OCI-LY7 (cell line): ENCODE results near the gene SNX20.

Experiments used
- CTCF ChIP-seq: fragments of 200-600 bp; sonication (generic); conservative IDR thresholded peaks from 2 replicates; pipeline ENCODE4 v1.5.1; 2014; ENCODE audit warnings: mild to moderate bottlenecking, antibody characterized with exemption, low read length, moderate library complexity, mixed read lengths
- EZH2phosphoT487 ChIP-seq: fragments of 200-600 bp; sonication (generic); IDR thresholded peaks from 2 replicates; pipeline ENCODE4 v1.6.1; 2018; ENCODE audit warnings: low read depth, borderline replicate concordance, mild to moderate bottlenecking, mixed run types, antibody characterized with exemption, low read length, moderate library complexity, mixed read lengths

DNA sequence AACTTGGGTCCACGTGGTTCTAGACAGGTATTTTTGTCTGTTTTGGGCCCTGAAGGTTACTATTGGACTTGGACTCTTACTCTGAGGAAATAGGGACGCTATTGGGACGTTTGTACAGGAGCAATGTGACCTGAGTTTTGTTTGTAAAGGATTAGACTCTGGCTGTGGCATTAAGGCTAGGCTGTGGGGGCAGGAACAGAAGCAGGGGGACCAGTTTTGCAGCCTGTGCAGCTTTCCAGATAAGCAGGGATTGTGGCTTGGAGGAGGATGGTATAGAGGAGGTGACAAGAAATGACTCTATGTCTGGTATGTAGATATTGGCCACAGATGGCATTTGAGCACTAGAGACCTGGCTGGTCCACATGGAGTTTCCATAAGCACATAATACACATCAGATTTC is 25.1 kb upstream of the SNX20 start:
- no peak for TF ChIP-seq CTCF
- TF ChIP-seq EZH2phosphoT487, result no peak
